Aorta (tissue), 5 donors: ENCODE measurements around the gene C5AR1. TPM values are rescaled to one million over a fixed set of nuclear protein-coding genes. Genes with fewer than 3 reads are reported as not detected.
A peak's percentile ranks its signal among the peaks of the same experiment; 100 is the strongest.
"Not testable (repeated sequence)": the region's sequence is repeated elsewhere in the genome, so short reads cannot be mapped to it uniquely, and the experiment has no call there.

Experiments
- ATAC-seq: fragments of 200-7000 bp; cut with Tn5 transposase; one replicate; pipeline ENCODE4 v1.9.1; 2022; ENCODE audit warnings: moderate library complexity; ENCODE audit not compliant: low FRiP score
- DNase-seq, 2 donors: peaks; one replicate each; pipeline ENCODE4 v3.0.0-alpha.2; 2020
- H3K27ac ChIP-seq, 2 donors: one replicate each; pipeline ENCODE4 v1.5.1; 2013; ENCODE audit warnings: low read length in 2 of 2, mild to moderate bottlenecking in 2 of 2, moderate library complexity in 2 of 2, control low read depth in 1 of 2, inconsistent platforms in 1 of 2, low read depth in 1 of 2
- H3K27me3 ChIP-seq, 2 donors: one replicate each; pipeline ENCODE4 v1.6.1; 2013; ENCODE audit warnings: control low read depth in 1 of 2, low read length in 1 of 2, mild to moderate bottlenecking in 1 of 2, moderate library complexity in 1 of 2; ENCODE audit not compliant: insufficient read depth in 2 of 2, control insufficient read depth in 1 of 2
- H3K36me3 ChIP-seq, 2 donors: one replicate each; pipeline ENCODE4 v1.6.1; 2013; ENCODE audit warnings: control low read depth in 1 of 2, low read length in 1 of 2, mild to moderate bottlenecking in 1 of 2; ENCODE audit not compliant: insufficient read depth in 2 of 2, control insufficient read depth in 1 of 2
- H3K4me1 ChIP-seq, 2 donors: one replicate each; pipeline ENCODE4 v1.6.1; 2013; ENCODE audit warnings: low read length in 2 of 2, control low read depth in 1 of 2, mild to moderate bottlenecking in 1 of 2, moderate library complexity in 1 of 2; ENCODE audit not compliant: insufficient read depth in 2 of 2, control insufficient read depth in 1 of 2
- H3K4me3 ChIP-seq, 2 donors: one replicate each; pipeline ENCODE4 v1.5.1; 2013; ENCODE audit warnings: low read length in 2 of 2, control low read depth in 1 of 2, mild to moderate bottlenecking in 1 of 2
- H3K9me3 ChIP-seq: one replicate; pipeline ENCODE4 v1.6.1; 2013; ENCODE audit warnings: mild to moderate bottlenecking, low read length; ENCODE audit not compliant: control insufficient read depth
- WGBS, 2 donors: extraction: QIAGEN DNeasy Blood & Tissue Kit; methylation state at CpG; one replicate each; pipeline ENCODE4 v1.1.7; 2013; 5-methylcytosine and 5-hydroxymethylcytosine counted together
- intact Hi-C, 2 donors: fragments of 100-400 bp; cut with DNase I; formaldehyde crosslinking; loops; one replicate each; pipeline versions ENCODE4 v1.14.2 to v1.15.0; 2022
- polyA plus RNA-seq, 2 donors: library from polyadenylated mRNA; stranded (reverse); fragments of 200-250 nt; gene quantifications; one replicate each; pipeline ENCODE4 v1.2.3, GENCODE V29; 2013
- total RNA-seq, 2 donors: library from RNA; stranded (reverse); fragmentation: NEBNext Ultra II Directional; extraction: Animal tissue kit (Norgen Biotek cat#: 25700); gene quantifications; one replicate each; pipeline ENCODE4 v1.2.1, GENCODE V29; 2021
- donor health status: healthy with polysubstance abuse.
- donor health status: Bipolar disorder and iron deficiency.
- donor health status: DM: no; HTN: no; CAD: no.
- donor health status: DM: no; HTN: no; CAD: no.
- donor health status: DM: yes; HTN: yes; CAD: no.

Gene C5AR1
- total and polyA plus RNA-seq, 4 donors, result 7.9 to 52.7 (median 25.6) TPM

DNA sequence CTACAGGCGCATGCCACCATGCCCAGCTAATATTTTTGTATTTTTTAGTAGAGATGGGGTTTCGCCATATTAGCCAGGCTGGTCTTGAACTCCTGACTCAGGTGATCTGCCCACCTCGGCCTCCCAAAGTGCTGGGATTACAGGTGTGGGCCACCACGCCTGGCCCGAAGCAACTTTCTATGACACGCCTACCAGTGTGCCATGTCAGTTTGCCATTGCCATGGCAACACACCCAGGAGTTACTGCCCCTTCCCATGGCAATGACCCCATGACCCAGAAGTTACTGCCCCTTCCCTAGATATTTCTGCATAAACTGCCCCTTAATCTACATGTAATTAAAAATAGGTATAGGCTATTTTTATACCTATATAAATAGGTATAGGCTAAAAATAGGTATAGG lies 36.4 kb downstream of the C5AR1 start:
- not testable (repeated sequence) for H3K36me3 ChIP-seq, H3K9me3 ChIP-seq, H3K27me3 ChIP-seq, H3K27ac ChIP-seq, DNase-seq, ATAC-seq, H3K4me1 ChIP-seq, H3K4me3 ChIP-seq
- intact Hi-C loops, result loop anchor here (5.0 to 10.0 kb wide), 2 partner anchors 34 to 51 kb away; no protein-coding TSS in a partner anchor
- 86% methylated on average over 6 of the region's 6 CpGs for WGBS, 2 donors

DNA sequence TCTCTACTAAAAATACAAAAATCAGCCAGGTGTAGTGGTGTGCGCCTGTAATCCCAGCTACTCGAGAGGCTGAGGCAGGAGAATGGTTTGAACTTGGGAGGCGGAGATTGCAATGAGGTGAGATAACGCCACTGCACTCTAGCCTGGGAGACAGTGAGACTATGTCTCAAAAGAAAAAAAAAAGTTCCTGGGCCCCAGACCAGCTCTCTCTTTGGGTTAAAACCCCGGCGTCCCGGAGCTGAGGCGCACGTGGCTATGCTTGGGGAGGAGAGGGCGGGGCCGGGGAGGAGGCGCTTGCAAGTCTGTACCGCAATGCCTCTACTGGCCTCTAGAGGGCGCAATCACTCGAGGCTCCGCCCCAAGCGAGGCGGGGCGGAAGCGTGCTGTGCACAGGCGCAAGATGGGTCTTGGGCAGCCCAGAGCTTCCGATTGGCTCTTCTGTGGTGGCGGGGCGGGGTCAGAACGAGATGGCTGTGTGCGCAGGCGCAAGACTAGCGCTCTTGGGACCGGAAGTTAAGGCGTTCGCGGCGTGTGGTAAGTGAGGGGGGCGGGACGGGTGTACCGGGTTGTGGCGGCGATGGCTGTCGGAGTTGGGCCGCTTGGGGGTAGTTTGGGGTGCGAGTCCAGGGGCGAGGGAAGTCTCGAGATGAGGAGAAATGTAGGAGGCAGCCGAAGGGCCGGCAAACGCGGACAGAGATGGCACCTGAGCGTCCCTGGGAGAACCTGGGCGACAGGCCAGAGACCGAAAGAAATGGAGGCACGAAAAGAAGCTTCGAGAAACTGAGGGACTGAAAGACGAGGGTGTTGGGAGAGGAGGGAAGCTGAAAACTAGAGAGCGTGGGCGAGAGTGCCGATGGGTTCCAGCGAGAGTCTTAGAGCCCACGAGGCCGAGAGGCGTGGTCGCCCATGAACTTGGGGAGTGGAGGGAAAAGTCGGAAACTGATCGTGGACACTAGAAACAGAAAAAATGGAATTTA lies 39.4 kb downstream of the C5AR1 start, which contains the start of gene DHX34:
TSS of gene DHX34 (plus strand) at position 497 of the 977 bp plus-strand sequence. CDS start 3,716 bp downstream, outside the sequence.
- DNase-seq, result peak; percentile 99
- H3K27ac ChIP-seq, result no peak within 1 kb of the TSS

DNA sequence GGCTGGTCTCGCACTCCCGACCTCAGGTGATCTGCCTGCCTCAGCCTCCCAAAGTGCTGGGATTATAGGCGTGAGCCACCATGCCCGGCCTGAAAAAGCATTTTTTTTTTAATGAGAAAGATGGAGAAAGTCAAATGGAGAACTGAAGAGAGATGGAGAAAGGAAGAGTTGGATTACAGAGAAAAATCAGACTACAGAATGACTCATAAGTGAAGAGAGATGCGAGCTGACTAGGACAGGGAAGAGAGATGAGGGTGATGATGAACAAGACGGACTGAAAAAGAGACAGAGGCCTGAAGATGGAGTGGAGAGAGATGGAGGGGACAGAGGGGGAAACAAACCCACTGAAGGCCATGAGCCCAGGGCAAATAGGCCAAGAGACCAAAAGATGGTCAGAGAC lies 41.0 kb downstream of the C5AR1 start:
- Histone ChIP-seq H3K9me3 (no peaks in the 10 kb centered on the region), H3K4me1 (no peaks in the 10 kb centered on the region), H3K27me3 (no peaks in the 10 kb centered on the region), H3K36me3 (peaks cover 0 to 3% of the 10 kb centered on the region in 2 donors), H3K27ac (no peak overlapping the region), H3K4me3 (no peak overlapping the region)
- DNase-seq, result no peak
- 85 to 90% methylated on average over 6 of the region's 6 CpGs for WGBS, 2 donors
- ATAC-seq, result no peak
- intact Hi-C loops, result no loop called here

More for the DNA sequence above, 39.4 kb downstream of the C5AR1 start, which contains the start of gene DHX34:
- peak; percentile 100 for ATAC-seq
- WGBS, 2 donors, result 3% methylated on average over 63 of the region's 63 CpGs
- H3K36me3 ChIP-seq, result peaks cover 0 to 3% of the 10 kb centered on the region in 2 donors
- H3K4me3 ChIP-seq, result peak within 1 kb of the TSS; percentile 59 to 70
- H3K27me3 ChIP-seq, result no peaks in the 10 kb centered on the region
- no peaks in the 10 kb centered on the region for H3K4me1 ChIP-seq
- intact Hi-C loops, result loop anchor here (5.0 to 10.0 kb wide), 2 partner anchors 37 to 54 kb away; no protein-coding TSS in a partner anchor
- no peaks in the 10 kb centered on the region for H3K9me3 ChIP-seq

DNA sequence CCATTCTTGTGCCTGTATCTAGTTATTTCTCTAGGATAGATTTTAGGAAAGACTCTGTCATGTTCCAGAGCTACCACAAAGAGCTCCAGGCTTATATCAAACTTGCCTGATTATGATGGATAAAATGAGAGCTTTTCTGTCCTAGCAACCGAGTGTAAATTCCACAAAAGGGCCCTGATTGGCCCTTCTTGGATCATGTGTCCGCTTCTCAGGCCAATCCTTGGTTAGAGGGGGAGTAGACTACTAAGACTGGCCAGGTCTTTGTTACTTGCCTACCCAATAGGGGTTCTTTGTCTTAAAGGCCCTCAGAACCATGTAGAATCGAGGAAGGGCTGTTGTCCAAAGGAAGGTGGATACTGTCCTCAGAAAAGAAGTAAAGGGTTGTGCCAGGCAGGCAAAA lies 41.9 kb downstream of the C5AR1 start:
- peaks cover 0 to 3% of the 10 kb centered on the region in 2 donors for H3K36me3 ChIP-seq
- no peaks in the 10 kb centered on the region for H3K4me1 ChIP-seq
- H3K9me3 ChIP-seq, result no peaks in the 10 kb centered on the region
- DNase-seq (no peak), ATAC-seq (no peak)
- H3K27ac ChIP-seq, result no peak overlapping the region
- H3K27me3 ChIP-seq, result no peaks in the 10 kb centered on the region
- intact Hi-C loops, result no loop called here
- WGBS, 2 donors, result 77 to 79% methylated on average over 3 of the region's 3 CpGs
- H3K4me3 ChIP-seq, result no peak overlapping the region

DNA sequence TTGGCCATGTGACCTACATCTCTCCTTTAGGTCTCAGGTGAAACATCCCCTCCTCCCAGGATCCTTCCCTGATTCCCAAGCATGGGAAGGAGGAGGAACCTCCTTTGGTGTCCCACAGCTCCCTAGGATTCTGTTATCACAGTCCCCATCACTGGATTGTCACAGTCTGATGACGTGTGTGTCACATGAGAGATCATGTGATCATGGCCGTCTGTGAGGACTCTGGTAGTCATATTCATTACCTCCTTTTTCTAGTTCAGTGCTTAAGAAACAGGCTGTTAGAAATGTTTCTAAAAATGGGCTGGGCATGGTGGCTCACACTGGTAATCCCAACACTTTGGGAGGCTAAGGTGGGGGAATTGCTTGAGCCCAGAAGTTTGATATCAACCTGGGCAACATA lies 42.4 kb downstream of the C5AR1 start:
- intact Hi-C loops, result no loop called here

DNA sequence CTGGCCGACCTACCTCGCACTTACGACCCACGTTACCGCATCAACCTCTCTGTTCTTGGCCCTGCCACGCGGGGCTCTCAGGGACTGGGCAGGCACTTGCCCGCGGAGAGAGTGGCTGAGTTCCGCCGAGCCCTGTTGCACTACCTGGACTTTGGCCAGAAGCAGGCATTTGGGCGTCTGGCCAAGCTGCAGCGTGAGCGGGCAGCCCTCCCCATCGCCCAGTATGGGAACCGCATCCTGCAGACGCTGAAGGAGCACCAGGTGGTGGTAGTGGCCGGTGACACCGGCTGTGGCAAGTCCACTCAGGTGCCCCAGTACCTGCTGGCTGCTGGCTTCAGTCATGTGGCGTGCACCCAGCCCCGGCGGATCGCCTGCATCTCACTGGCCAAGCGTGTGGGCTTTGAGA lies 43.6 kb downstream of the C5AR1 start:
- WGBS, 2 donors, result 77 to 78% methylated on average over 24 of the region's 24 CpGs
- peaks cover 0 to 6% of the 10 kb centered on the region in 2 donors for H3K36me3 ChIP-seq
- ATAC-seq, result no peak

More for the DNA sequence above, 42.4 kb downstream of the C5AR1 start:
- Histone ChIP-seq H3K36me3 (peaks cover 0 to 3% of the 10 kb centered on the region in 2 donors), H3K27ac (no peak overlapping the region), H3K4me1 (no peaks in the 10 kb centered on the region), H3K4me3 (no peak overlapping the region), H3K27me3 (no peaks in the 10 kb centered on the region), H3K9me3 (no peaks in the 10 kb centered on the region)
- ATAC-seq, result no peak
- 57 to 59% methylated on average over 2 of the region's 2 CpGs for WGBS, 2 donors
- DNase-seq, result no peak

DNA sequence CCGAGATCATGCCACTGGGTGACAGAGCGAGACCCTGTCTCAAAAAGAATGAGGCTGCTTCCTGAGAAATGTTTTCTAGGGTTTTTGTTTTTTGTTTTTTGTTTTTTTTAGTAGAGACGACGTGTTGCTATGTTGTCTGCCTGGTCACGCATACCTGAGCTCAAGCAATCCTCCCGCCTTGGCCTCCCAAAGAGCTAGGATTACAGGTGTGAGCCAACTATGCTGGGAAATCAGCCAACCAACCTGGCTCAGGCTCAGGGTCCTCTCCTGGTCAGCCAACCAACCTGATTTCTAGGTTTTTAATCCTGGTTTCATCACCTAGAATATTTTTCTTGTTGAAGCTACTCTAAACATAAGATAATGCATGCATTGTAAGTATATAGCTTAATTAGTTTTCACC lies 47.2 kb downstream of the C5AR1 start:
- intact Hi-C loops, result no loop called here
- DNase-seq (no peak), ATAC-seq (no peak)
- Histone ChIP-seq H3K4me3 (no peak overlapping the region), H3K9me3 (no peaks in the 10 kb centered on the region), H3K27me3 (no peaks in the 10 kb centered on the region), H3K4me1 (no peaks in the 10 kb centered on the region), H3K36me3 (peaks cover 0 to 10% of the 10 kb centered on the region in 2 donors), H3K27ac (no peak overlapping the region)
- WGBS, 2 donors, result 98 to 99% methylated on average over 6 of the region's 6 CpGs

More for the DNA sequence above, 43.6 kb downstream of the C5AR1 start:
- intact Hi-C loops, result no loop called here
- no peaks in the 10 kb centered on the region for H3K27me3 ChIP-seq
- no peak overlapping the region for H3K27ac ChIP-seq
- H3K4me1 ChIP-seq, result no peaks in the 10 kb centered on the region
- H3K9me3 ChIP-seq, result no peaks in the 10 kb centered on the region
- no peak overlapping the region for H3K4me3 ChIP-seq
- no peak for DNase-seq

DNA sequence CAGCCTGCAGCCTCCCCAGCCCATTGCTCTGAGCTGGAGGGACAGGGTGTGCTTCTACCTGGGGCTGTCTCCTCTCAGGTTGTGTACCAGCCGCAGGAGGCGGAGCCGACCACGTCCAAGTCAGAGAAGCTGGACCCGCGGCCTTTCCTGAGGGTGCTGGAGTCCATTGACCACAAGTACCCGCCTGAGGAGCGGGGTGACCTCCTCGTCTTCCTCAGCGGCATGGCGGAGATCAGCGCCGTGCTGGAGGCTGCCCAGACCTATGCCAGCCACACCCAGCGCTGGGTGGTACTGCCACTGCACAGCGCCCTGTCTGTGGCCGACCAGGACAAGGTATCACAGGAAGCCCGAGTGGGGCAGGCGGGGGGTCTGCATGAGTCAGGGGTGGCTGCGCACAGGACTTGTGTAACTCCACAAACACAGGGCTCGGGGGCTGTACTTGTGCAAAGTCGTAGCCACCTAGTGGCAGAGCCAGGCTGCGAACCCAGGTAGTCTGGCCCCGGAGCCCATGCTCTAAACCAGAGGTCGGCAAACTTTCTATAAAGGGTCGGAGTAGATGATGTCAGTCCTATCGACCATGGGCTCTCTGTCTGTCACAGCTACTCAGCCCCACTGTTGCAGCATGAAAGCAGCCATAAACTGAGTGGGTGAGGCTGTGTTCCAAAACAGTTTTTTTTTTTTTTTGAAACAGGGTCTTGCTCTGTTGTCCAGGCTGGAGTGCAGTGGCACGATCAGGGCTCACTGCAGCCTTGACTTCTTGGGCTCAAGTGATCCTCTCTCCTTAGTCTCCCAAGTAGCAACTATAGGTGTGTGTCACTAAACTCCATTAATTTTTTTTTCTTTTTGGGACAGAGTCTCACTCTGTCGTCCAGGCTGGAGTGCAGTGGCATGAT lies 48.4 kb downstream of the C5AR1 start:
- WGBS, 2 donors, result 95% methylated on average over 25 to 28 of the region's 28 CpGs
- Histone ChIP-seq H3K27me3 (no peaks in the 10 kb centered on the region), H3K27ac (no peak overlapping the region), H3K9me3 (no peaks in the 10 kb centered on the region), H3K4me1 (no peaks in the 10 kb centered on the region), H3K4me3 (no peak overlapping the region), H3K36me3 (peaks cover 0 to 10% of the 10 kb centered on the region in 2 donors)
- DNase-seq (no peak), ATAC-seq (no peak)
- intact Hi-C loops, result no loop called here
